Middle frontal gyrus (tissue), 1 donor: Measurements from ENCODE around the gene DZIP1.
A peak's percentile ranks its signal among the peaks of the same experiment; 100 is the strongest.

ENCODE experiments used
- DNase-seq: peaks from one replicate; pipeline ENCODE4 v3.0.0-alpha.2; 2015; ENCODE audit warnings: low spot score; ENCODE audit errors: extremely low spot score

DZIP1 gene

DNA sequence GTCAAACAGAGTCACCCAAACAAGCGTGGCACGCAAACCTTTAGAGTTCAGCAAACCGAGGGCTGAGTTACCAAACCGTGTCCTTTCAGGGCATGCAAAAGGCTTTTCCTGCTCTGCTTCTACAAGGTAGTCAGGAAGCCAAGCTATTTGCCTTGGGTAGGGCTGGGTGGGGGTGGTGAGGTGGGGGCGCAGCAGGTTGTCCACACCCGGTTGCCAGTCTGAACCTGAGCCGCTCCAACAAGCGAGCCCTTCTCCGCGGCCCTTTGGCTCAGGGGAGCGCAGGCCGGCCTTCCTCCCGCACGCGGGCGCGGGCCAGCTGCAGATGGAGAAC, 92.3 kb downstream of the DZIP1 start:
- DNase-seq: no peak

- no peak for DNase-seq
Observed at GRCh38 chr13:95547531-95548167, 96.9 kb downstream of the DZIP1 start.

- DNase-seq: no peak
Observed at GRCh38 chr13:95546919-95547318, 97.6 kb downstream of the DZIP1 start.

DNA sequence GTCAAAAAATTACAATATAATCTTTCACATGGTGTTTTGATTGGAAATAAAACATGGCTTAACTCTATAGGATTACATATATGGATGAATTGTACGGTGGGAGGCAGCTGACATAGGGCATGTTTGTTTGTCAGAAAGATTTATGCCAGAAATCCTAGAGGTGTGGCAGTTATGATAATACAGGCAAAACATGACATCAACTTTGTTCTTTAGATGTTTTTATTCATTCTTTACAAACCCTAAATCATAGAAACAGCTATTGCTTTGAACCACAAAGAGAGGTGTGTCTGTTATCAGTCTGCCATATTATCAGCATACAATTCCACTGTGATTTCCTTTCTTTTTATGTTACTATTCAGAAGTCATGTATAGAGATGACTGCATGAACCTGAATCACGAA, 100.2 kb downstream of the DZIP1 start:
- DNase-seq: no peak

DNA sequence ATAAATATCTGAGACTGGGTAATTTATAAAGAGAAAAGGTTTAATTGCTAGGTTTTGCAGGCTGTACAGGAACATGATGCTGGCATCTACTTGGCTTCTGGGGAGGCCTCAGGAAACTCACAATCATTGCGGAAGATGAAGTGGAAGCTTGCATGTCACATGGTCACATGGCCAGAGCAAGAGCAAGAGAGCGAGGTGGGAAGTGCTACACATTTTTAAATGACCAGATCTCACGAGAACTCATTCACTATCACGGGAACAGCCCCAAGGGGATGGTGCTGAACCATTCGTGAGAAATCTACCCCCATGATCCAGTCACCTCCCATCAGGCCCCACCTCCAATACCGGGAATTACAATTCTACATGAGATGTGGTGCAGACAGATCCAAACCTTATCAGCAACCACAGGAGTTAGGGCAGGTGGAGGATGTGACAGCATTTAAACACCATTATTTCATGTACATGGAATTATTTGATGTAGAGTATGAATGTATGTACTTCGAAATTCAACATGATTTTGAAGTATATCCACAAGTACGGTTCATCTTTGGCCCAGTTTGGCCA, 102.5 kb downstream of the DZIP1 start:
- DNase-seq: no peak

- DNase-seq: no peak
Observed at GRCh38 chr13:95541308-95541707, 103.2 kb downstream of the DZIP1 start.

DNA sequence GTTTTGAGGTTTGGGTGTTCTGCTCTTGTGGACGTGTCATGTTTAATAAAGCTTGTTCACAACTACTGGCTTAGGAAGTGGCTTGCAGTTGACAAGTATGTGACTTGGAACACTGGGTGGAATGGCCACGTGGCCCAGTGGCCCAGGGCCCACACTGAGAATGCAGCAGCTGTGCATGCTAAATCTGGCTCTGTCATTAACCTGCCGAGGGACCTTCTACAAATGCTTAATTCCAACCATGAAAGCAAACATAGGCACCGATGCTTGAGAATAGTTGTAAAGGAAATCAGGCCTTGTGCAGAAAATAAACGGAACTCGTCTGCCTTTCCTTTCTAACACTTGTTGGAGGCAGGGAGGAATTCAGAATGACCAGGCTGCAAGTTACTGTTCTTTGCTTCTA, 103.6 kb downstream of the DZIP1 start:
- no peak for DNase-seq

DNA sequence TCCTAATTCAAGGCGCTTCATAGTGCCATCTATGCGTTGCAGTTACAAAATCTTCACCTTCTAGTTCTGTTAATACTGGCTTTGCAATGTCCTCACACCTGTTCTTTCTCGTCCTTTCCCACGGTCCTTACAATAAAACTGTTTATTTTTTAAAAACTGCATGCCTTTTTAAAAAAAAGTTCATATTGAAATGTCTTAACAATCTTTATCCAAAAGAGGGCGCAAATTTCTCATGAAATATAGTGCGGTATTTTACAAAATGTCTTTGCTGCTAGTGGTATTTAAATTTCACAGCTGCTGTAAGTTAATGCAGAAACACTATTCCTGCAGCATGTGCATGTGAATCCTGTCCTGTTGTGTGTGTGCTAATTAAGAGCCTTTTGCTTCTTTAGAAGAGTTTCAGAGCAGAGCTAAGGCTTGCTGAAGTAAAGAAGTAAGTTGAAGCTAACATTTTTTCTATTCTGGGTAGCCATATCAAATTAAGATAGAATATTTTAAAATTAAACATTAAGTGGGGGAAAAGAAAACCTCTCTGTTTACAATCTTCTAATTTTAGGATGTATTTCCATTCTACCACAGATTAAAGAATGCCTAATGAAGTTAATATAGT, 107.8 kb downstream of the DZIP1 start:
- peak; percentile 40 for DNase-seq

- no peak for DNase-seq
Observed at GRCh38 chr13:95535243-95535642, 109.3 kb downstream of the DZIP1 start.

- no peak for DNase-seq
Observed at GRCh38 chr13:95533545-95534160, 110.9 kb downstream of the DZIP1 start.

DNA sequence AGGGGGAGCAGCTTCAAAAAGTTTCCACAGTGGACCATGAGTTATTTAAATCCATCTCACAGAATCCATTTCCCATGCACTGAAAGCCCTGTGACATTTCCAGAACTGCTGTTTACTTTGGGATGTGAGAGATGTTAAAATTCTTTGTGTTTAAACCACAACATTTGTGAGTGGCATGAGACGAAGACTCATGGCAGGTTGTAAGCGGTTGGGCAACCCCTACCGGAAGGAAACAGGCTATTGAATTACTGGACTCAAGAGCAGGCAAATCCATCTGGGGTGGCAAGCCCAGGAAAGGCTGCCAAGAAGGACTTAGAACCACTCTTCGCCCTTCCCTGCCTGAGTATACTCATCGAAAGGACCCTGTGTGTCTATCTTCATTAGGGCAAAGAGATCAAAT, 114.3 kb downstream of the DZIP1 start:
- DNase-seq: no peak
